Transverse colon (tissue), 4 donors: ENCODE measurements around the gene NBEA. TPM values are rescaled to one million over a fixed set of nuclear protein-coding genes. Genes with fewer than 3 reads are reported as not detected.
"Not testable (repeated sequence)": the region's sequence is repeated elsewhere in the genome, so short reads cannot be mapped to it uniquely, and the experiment has no call there.

ENCODE experiments used
- DNase-seq: peaks from one replicate; pipeline ENCODE4 v3.0.0-alpha.2; 2019
- H3K27ac ChIP-seq, 4 donors: fragments of 200-600 bp; sonication (generic); 2 replicates each; pipeline ENCODE4 v1.5.1; 2016 to 2018; ENCODE audit warnings: inconsistent platforms in 4 of 4
- H3K27me3 ChIP-seq: fragments of 200-600 bp; sonication (generic); 2 replicates; pipeline ENCODE4 v1.5.1; 2017; ENCODE audit warnings: inconsistent platforms
- H3K36me3 ChIP-seq, 4 donors: fragments of 200-600 bp; sonication (generic); 2 replicates each; pipeline ENCODE4 v1.5.1; 2017 to 2019; ENCODE audit warnings: inconsistent platforms in 4 of 4
- H3K4me1 ChIP-seq, 4 donors: fragments of 200-600 bp; sonication (generic); 2 replicates each; pipeline ENCODE4 v1.5.1; 2017 to 2020; ENCODE audit warnings: inconsistent platforms in 4 of 4
- H3K4me3 ChIP-seq, 4 donors: fragments of 200-600 bp; sonication (generic); 1 replicate in 1 of 4; 2 replicates in 3 of 4; pipeline versions ENCODE4 v1.5.1 to v1.6.1; 2017 to 2019; ENCODE audit warnings: inconsistent platforms in 4 of 4
- H3K9me3 ChIP-seq, 2 donors: fragments of 200-600 bp; sonication (generic); 2 replicates each; pipeline ENCODE4 v1.5.1; 2017 to 2019; ENCODE audit warnings: inconsistent platforms in 2 of 2
- EP300 ChIP-seq: sonication (generic); formaldehyde crosslinking; IDR thresholded peaks from one replicate; pipeline ENCODE4 v1.6.1; 2017; ENCODE audit warnings: antibody characterized with exemption, low read depth
- POLR2A ChIP-seq: fragments of 450-650 bp; IDR thresholded peaks from one replicate; pipeline ENCODE4 v1.6.1; 2016; ENCODE audit warnings: antibody characterized with exemption, mild to moderate bottlenecking, moderate library complexity
- POLR2AphosphoS5 ChIP-seq, 3 donors: sonication (generic); formaldehyde crosslinking; IDR thresholded peaks; one replicate each; pipeline ENCODE4 v1.6.1; 2016; ENCODE audit warnings: antibody characterized with exemption in 3 of 3
- WGBS, 2 donors: methylation state at CpG; one replicate each; pipeline ENCODE4 v1.1.5; 2018; ENCODE audit warnings: low coverage in 1 of 2; 5-methylcytosine and 5-hydroxymethylcytosine counted together
- in situ Hi-C, 4 donors: fragments of 200-750 bp; cut with MboI; loops; one replicate each; pipeline versions ENCODE4 v1.15.0 to v1.15.1; 2017; ENCODE audit warnings: low sequenced_read_pairs in 3 of 4, low pct_ligation_motif_present in 1 of 4, low pct_unique_long_range_greater_than_20kb in 1 of 4
- intact Hi-C: fragments of 100-400 bp; cut with DNase I; formaldehyde crosslinking; loops from one replicate; pipeline ENCODE4 v1.15.1; 2023; ENCODE audit warnings: low total_unique reads
- total RNA-seq, 4 donors: library from RNA; depleted of rRNA; stranded (reverse); fragments of >200 nt; gene quantifications; one replicate each; pipeline ENCODE4 v1.1.0, GENCODE V29; 2016
- TF ChIP-seq, protein P1 (sequence below), 5 experiments: fragments of 200-600 bp in 3 of 5; fragments of 450-650 bp in 2 of 5; sonication (generic) in 3 of 5; IDR thresholded peaks; 1 replicate in 2 of 5; 2 replicates in 3 of 5; pipeline ENCODE4 v1.5.1; 2016 to 2017; ENCODE audit warnings: antibody characterized with exemption in 5 of 5, inconsistent platforms in 3 of 5, mild to moderate bottlenecking in 2 of 5, moderate library complexity in 1 of 5

Gene NBEA
- total RNA-seq, 4 donors from 2014 or later: 8.2 to 21.1 (median 12.5) TPM

DNA sequence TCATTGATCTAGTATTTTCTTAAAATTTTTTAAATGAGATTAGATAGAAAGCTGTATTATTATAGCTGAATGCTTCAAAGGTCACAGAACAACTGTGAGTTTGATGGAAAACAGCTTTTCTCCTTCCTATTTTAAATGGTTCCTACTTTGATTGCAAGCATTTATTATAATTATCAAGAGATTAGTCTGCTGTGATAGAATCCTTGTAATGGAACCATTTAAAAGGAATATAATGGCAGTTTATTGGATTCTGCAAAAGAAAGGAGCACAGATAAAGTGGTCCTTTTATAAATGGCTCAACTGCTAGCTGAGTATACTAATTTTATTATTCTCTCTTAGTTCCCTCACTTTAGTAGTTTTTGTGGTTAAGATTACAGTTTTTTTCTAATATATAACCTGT is 447.5 kb downstream of the NBEA start:
- H3K27ac ChIP-seq: no peak overlapping the region
- no peak for TF ChIP-seq EP300
- no peak for TF ChIP-seq POLR2AphosphoS5 (IDR thresholded peaks at IDR 0.05)
- no peak for TF ChIP-seq POLR2A
- TF ChIP-seq, protein P1, sequence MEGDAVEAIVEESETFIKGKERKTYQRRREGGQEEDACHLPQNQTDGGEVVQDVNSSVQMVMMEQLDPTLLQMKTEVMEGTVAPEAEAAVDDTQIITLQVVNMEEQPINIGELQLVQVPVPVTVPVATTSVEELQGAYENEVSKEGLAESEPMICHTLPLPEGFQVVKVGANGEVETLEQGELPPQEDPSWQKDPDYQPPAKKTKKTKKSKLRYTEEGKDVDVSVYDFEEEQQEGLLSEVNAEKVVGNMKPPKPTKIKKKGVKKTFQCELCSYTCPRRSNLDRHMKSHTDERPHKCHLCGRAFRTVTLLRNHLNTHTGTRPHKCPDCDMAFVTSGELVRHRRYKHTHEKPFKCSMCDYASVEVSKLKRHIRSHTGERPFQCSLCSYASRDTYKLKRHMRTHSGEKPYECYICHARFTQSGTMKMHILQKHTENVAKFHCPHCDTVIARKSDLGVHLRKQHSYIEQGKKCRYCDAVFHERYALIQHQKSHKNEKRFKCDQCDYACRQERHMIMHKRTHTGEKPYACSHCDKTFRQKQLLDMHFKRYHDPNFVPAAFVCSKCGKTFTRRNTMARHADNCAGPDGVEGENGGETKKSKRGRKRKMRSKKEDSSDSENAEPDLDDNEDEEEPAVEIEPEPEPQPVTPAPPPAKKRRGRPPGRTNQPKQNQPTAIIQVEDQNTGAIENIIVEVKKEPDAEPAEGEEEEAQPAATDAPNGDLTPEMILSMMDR (IDR thresholded peaks at IDR 0.05): no peak
- intact Hi-C loops: no loop called here
- no peak for DNase-seq
- no peaks in the 10 kb centered on the region for H3K9me3 ChIP-seq
- no peaks in the 10 kb centered on the region for H3K36me3 ChIP-seq
- peaks cover 0 to 8% (median 0%) of the 10 kb centered on the region in 4 donors for H3K4me1 ChIP-seq
- in situ Hi-C loops: no loop called here
- no peaks in the 10 kb centered on the region for H3K27me3 ChIP-seq
- H3K4me3 ChIP-seq: no peak overlapping the region

DNA sequence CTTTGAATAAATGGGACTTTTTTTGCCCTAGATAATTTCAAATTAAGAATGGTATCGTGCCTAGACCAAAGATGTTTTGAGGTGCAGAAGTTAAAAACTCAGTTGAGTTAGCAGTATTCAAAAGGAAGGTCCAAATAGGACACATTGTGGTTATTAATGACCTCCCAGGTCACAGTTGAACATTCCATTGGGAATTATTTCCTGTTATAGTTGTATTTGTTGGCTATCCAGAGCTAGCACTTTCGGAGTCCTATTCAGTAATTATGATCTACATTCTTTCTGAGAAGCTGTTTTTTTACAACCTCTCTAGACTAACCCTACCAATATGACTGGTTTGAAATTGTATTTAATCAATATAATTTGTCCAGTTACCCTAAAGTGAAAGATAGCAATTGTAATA is 450.7 kb downstream of the NBEA start:
- Histone ChIP-seq H3K27ac (no peak overlapping the region), H3K4me1 (peaks cover 0 to 8% (median 0%) of the 10 kb centered on the region in 4 donors), H3K4me3 (no peak overlapping the region), H3K9me3 (no peaks in the 10 kb centered on the region), H3K36me3 (no peaks in the 10 kb centered on the region), H3K27me3 (no peaks in the 10 kb centered on the region)
- in situ Hi-C loops: no loop called here
- TF ChIP-seq POLR2A (no peak), EP300 (no peak), POLR2AphosphoS5 (IDR thresholded peaks at IDR 0.05) (no peak)
- TF ChIP-seq, protein P1 (IDR thresholded peaks at IDR 0.05): no peak
- DNase-seq: no peak
- 65 to 90% methylated on average over 2 of the region's 2 CpGs for WGBS, 2 donors
- intact Hi-C loops: no loop called here

DNA sequence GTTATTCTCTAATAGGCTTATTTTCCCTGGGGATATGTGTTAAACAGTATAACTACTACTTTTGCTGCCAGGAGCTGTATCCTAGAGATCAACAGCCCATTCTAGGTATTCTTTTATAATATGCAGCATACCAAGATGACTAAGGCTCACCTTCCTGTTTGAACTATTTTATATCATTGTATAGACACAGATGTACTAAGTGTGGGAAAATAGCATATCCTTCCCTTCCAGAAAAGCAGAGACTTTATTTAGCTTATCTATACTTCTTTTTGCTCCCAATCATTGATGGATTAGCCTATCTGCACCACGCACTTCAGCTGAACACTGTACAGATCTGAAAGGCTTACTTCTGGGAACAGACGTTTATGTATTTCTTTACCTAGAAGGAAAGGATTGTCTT is 451.8 kb downstream of the NBEA start:
- in situ Hi-C loops (no loop called here), intact Hi-C loops (no loop called here)
- peaks cover 0 to 4% (median 0%) of the 10 kb centered on the region in 4 donors for H3K4me1 ChIP-seq
- no peak for DNase-seq
- H3K27me3 ChIP-seq: no peaks in the 10 kb centered on the region
- no peak for TF ChIP-seq EP300
- no peak for TF ChIP-seq POLR2A
- TF ChIP-seq POLR2AphosphoS5 (IDR thresholded peaks at IDR 0.05): no peak
- TF ChIP-seq, protein P1 (IDR thresholded peaks at IDR 0.05): no peak
- no peaks in the 10 kb centered on the region for H3K9me3 ChIP-seq
- 78 to 80% methylated on average over 2 of the region's 2 CpGs for WGBS, 2 donors
- no peak overlapping the region for H3K4me3 ChIP-seq
- no peaks in the 10 kb centered on the region for H3K36me3 ChIP-seq
- no peak overlapping the region for H3K27ac ChIP-seq

DNA sequence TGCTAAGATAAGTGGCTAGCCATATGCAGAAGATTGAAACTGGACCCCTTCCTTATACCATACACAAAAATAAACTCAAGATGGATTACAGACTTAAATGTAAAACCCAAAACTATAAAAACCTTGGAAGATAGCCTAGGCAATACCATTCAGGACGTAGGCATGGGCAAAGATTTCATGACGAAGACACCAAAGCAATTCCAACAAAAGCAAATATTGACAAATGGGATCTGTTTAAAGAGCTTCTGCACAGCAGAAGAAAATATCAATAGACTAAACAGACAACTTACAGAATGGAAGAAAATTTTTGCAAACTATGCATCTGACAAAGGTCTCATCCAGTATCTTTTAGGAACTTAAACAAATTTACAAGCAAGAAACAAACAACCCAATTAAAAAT is 466.2 kb downstream of the NBEA start:
- H3K9me3 ChIP-seq, H3K27ac ChIP-seq, H3K36me3 ChIP-seq, in situ Hi-C loops, intact Hi-C loops, H3K27me3 ChIP-seq, DNase-seq, H3K4me1 ChIP-seq, H3K4me3 ChIP-seq: not testable (repeated sequence)
- WGBS, 2 donors: 50 to 54% methylated on average over 2 of the region's 2 CpGs

DNA sequence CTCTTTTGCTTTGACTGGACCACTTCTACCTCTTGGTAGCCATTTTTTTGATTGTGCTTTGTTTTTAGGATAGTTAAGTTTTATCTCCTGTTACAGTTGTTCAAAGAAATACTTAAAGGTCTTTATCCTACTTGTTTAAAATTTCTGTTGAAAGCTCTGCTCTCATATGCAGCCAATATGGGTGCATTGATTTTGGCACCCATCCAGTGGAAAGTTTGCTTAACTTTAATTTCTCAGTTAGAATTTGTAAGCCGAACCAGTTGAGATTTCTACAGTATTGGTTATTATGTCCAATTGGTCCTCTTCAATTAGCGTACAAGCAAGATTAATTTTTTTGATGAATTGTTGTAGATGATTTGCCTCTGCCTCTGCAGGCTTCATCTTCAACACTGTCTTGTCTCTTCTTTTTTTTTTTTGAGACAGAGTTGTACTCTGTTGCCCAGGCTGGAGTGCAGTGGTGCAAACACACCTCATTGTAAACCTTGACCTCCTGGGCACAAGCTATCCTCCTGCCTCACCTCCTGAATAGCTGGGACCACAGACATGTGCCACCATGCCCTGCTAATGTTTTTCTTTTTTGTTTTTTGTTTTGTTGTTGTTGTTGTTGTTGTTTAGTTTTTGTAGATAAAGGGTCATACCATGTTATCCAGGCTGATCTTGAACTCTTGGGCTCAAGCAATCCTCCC is 469.1 kb downstream of the NBEA start:
- no peak for DNase-seq
- intact Hi-C loops: no loop called here
- Histone ChIP-seq H3K36me3 (no peaks in the 10 kb centered on the region), H3K9me3 (no peaks in the 10 kb centered on the region), H3K27ac (no peak overlapping the region), H3K27me3 (no peaks in the 10 kb centered on the region), H3K4me3 (no peak overlapping the region), H3K4me1 (no peaks in the 10 kb centered on the region)
- WGBS, 2 donors: 73 to 86% methylated on average over 1 to 2 of the region's 2 CpGs
- in situ Hi-C loops: no loop called here
- TF ChIP-seq, protein P1 (IDR thresholded peaks at IDR 0.05): no peak
- TF ChIP-seq POLR2AphosphoS5 (IDR thresholded peaks at IDR 0.05): no peak
- TF ChIP-seq POLR2A: no peak
- no peak for TF ChIP-seq EP300
